Measurements from ENCODE around the gene SLC34A3. TPM values are rescaled to one million over a fixed set of nuclear protein-coding genes. Genes with fewer than 3 reads are reported as not detected.
"Not testable (repeated sequence)": the region's sequence is repeated elsewhere in the genome, so short reads cannot be mapped to it uniquely, and the experiment has no call there.

SLC34A3 gene
- total RNA-seq, 1 donor from 2014 or later: 0.23 TPM

- intact Hi-C loops (cut with DNase I): no loop called here
- Histone ChIP-seq H3K4me1 (peaks cover 24% of the 10 kb centered on the region), H3K4me3 (no peak overlapping the region), H3K9me3 (no peaks in the 10 kb centered on the region), H3K36me3 (no peaks in the 10 kb centered on the region), H3K27ac (no peak overlapping the region), H3K27me3 (peaks cover 34% of the 10 kb centered on the region)
- TF ChIP-seq CTCF (IDR thresholded peaks at IDR 0.05): no peak
- ATAC-seq: no peak
- DNase-seq: no peak
These were observed 4.9 kb downstream of the SLC34A3 start for GRCh38 chr9:137235424-137236237.

- ATAC-seq: peak; percentile 65
- Histone ChIP-seq H3K4me3 (no peak overlapping the region), H3K4me1 (peaks cover 24% of the 10 kb centered on the region), H3K36me3 (no peaks in the 10 kb centered on the region), H3K9me3 (no peaks in the 10 kb centered on the region), H3K27me3 (peaks cover 27% of the 10 kb centered on the region), H3K27ac (no peak overlapping the region)
- peak; percentile 94 for DNase-seq
- peak; percentile 96 for TF ChIP-seq CTCF (IDR thresholded peaks at IDR 0.05)
- intact Hi-C loops (cut with DNase I): no loop called here
These were observed 5.7 kb downstream of the SLC34A3 start for GRCh38 chr9:137236238-137236935.

GRCh38 chr9:137236936-137237421 is 6.3 kb downstream of the SLC34A3 start:
- Histone ChIP-seq H3K36me3 (peaks cover under 1% of the 10 kb centered on the region), H3K4me1 (peaks cover 26% of the 10 kb centered on the region), H3K27ac (no peak overlapping the region), H3K4me3 (no peak overlapping the region), H3K27me3 (peaks cover 22% of the 10 kb centered on the region), H3K9me3 (no peaks in the 10 kb centered on the region)
- DNase-seq: no peak
- no peak for ATAC-seq
- intact Hi-C loops (cut with DNase I): no loop called here
- TF ChIP-seq CTCF (IDR thresholded peaks at IDR 0.05): no peak

GRCh38 chr9:137237759-137238726 is 7.3 kb downstream of the SLC34A3 start:
- ATAC-seq: no peak
- Histone ChIP-seq H3K4me1 (peaks cover 37% of the 10 kb centered on the region), H3K27ac (no peak overlapping the region), H3K4me3 (no peak overlapping the region), H3K27me3 (peaks cover 15% of the 10 kb centered on the region), H3K36me3 (peaks cover 12% of the 10 kb centered on the region), H3K9me3 (no peaks in the 10 kb centered on the region)
- TF ChIP-seq CTCF (IDR thresholded peaks at IDR 0.05): no peak
- intact Hi-C loops (cut with DNase I): no loop called here
- DNase-seq: no peak

GRCh38 chr9:137239541-137240200 is 9.0 kb downstream of the SLC34A3 start:
- DNase-seq; H3K27me3 ChIP-seq; H3K9me3 ChIP-seq; ATAC-seq; intact Hi-C loops (cut with DNase I): not testable (repeated sequence)
- Histone ChIP-seq H3K27ac (peak overlapping the region; percentile 93), H3K4me1 (peaks cover 50% of the 10 kb centered on the region), H3K4me3 (peak overlapping the region; percentile 74), H3K36me3 (peaks cover 21% of the 10 kb centered on the region)

Measured in upper lobe of right lung (tissue), 1 donor.